IPS-15b (cell line): Measurements from ENCODE around the gene EEF1A2.

Experiments used
- H3K27me3 ChIP-seq: one replicate; pipeline ENCODE4 v1.6.1; 2013; ENCODE audit warnings: low read length; ENCODE audit not compliant: control insufficient read depth, insufficient read depth
- H3K36me3 ChIP-seq: one replicate; pipeline ENCODE4 v1.6.1; 2013; ENCODE audit warnings: low read length; ENCODE audit not compliant: control insufficient read depth, insufficient read depth
- H3K4me1 ChIP-seq: one replicate; pipeline ENCODE4 v1.6.1; 2013; ENCODE audit warnings: mild to moderate bottlenecking, low read length; ENCODE audit not compliant: control insufficient read depth, insufficient read depth
- H3K4me3 ChIP-seq: one replicate; pipeline ENCODE4 v1.5.1; 2013; ENCODE audit warnings: low read depth, low read length
- H3K9ac ChIP-seq: one replicate; pipeline ENCODE4 v1.6.1; 2013; ENCODE audit warnings: low read depth, mild to moderate bottlenecking, low read length
- H3K9me3 ChIP-seq: one replicate; pipeline ENCODE4 v1.6.1; 2013; ENCODE audit warnings: mild to moderate bottlenecking, low read length; ENCODE audit not compliant: control insufficient read depth, insufficient read depth

EEF1A2 gene

DNA sequence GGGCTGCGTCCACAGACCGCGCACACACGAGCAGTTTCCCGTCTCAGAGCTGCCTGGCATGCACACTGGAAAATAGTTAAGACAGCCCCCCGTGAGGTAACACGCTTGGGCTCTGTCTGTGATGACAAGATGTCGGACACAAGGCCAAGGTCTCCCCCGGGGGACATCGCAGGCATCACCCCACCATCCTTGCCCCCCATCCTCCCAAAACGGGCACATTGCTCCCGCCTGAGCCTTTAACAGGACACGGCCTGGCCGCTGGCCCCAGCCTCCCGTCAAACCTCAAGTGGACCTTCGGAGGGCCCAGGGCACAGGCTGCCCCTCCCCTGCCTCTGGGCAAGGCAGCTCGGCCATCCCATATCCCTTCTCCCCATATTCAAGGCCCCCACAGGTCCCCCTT lies 32.0 kb downstream of the EEF1A2 start:
- Histone ChIP-seq H3K9me3 (no peaks in the 10 kb centered on the region), H3K4me1 (no peaks in the 10 kb centered on the region), H3K36me3 (peaks cover 6% of the 10 kb centered on the region), H3K9ac (no peak overlapping the region), H3K27me3 (no peaks in the 10 kb centered on the region), H3K4me3 (no peak overlapping the region)

- Histone ChIP-seq H3K9ac (no peak overlapping the region), H3K9me3 (no peaks in the 10 kb centered on the region), H3K4me3 (no peak overlapping the region), H3K27me3 (no peaks in the 10 kb centered on the region), H3K36me3 (peaks cover 6% of the 10 kb centered on the region), H3K4me1 (no peaks in the 10 kb centered on the region)
Observed at GRCh38 chr20:63466250-63466825, 32.5 kb downstream of the EEF1A2 start.

DNA sequence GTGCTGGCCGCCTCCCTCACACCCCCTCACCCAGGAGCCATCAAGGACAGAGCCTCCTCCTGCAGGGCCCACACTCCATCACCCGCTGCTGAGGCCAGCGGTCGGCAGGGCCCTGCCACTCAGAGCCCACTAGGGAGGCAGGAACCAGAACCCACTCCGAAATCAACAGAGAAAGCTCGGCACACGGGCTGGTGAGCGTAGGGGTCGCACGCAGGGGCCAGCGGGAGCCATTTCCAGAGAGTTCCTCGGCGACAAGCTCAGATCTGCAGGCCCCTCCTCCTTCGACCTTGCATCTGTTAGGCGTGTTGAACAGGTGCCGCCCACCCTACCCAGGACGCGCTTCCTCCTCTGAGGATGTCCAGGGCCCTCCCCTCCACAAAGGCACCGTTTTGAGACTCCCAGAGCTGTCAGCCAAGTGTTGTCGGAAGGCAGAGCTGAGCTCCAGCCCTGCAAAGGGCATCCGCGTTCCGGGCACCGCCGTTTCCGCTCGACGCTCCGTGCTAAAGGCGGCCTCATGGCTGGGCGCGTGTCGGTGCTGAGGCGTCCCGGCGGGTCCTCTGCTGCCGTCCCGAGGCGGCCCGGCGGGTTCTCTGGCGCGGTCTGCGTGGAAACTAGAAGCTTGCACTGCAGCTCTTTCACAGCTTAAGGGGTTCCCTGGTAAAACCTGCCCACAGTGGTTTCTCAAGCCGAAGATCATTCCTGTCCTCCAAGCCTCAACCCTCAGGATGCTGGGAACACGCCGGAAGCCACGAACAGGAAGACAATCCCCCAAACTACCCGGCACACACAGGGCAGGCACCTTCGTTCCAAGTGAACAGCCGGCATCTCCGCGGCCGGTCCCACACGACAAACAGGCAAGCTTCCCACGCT lies 33.3 kb downstream of the EEF1A2 start:
- Histone ChIP-seq H3K4me1 (no peaks in the 10 kb centered on the region), H3K27me3 (no peaks in the 10 kb centered on the region), H3K9ac (no peak overlapping the region), H3K36me3 (peaks cover 6% of the 10 kb centered on the region), H3K9me3 (no peaks in the 10 kb centered on the region), H3K4me3 (no peak overlapping the region)

DNA sequence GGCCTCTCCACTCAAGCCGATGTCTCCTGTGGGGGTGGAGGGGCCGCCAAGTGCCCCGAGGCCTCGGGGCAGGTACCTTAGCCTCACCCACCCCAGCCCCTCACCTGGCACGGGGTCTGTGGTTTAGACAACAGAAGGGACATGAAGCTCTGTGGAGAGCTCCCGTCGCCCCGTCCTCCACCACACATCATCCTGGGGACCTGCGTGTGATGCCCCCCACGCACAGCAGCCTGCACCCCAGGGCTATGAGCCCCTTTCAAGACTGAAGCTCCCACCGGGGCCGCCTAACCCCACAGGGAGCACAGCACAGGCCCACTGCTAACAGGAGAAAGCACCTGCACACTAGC lies 34.6 kb downstream of the EEF1A2 start:
- no peak overlapping the region for H3K4me3 ChIP-seq
- no peaks in the 10 kb centered on the region for H3K9me3 ChIP-seq
- no peaks in the 10 kb centered on the region for H3K4me1 ChIP-seq
- no peaks in the 10 kb centered on the region for H3K36me3 ChIP-seq
- no peak overlapping the region for H3K9ac ChIP-seq
- no peaks in the 10 kb centered on the region for H3K27me3 ChIP-seq

DNA sequence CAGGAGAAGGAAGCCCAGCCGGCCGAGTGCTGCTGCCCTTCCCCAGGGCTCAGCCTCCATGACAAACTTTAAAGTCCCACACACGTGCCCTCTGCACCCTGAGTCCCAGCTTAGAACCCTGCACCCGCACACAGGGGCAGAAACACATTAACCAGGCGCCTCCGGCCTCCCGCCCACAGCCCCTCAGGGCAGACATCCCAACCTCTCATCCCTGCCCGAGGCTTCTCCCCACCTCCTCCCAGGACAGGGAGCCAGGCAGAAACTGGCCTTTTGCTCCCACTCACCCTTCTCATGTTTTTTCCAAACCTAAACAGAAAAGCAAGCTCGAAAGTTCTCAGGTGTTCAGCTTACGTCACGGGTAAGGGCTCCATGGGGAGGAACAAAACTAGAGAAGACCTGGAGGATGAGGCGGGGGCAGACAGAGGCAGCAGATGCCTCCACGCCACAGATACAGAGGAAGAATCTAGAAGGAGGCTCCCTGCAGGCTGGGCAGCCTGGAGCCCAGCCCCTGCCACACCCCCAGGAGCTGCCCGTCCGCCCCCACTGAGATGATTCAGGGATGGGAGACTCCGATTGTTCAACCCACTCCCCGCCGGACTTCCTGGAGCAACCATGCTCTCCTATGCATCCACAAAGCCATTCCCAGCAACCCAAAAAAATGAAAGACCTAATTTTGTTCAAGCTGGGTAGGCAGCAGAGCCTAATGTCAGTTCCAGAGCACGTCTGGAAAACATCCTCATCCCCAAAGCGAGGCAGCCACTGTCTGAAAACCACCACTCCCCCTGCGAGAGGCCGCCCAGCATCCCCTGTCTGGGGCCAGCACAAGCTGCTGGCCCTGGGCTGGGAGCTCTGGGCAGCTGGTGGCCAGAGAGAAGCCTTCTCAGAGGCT lies 35.2 kb downstream of the EEF1A2 start:
- no peaks in the 10 kb centered on the region for H3K27me3 ChIP-seq
- H3K4me3 ChIP-seq, result no peak overlapping the region
- peak overlapping the region; percentile 47 for H3K9ac ChIP-seq
- no peaks in the 10 kb centered on the region for H3K9me3 ChIP-seq
- peaks cover 4% of the 10 kb centered on the region for H3K36me3 ChIP-seq
- no peaks in the 10 kb centered on the region for H3K4me1 ChIP-seq

GRCh38 chr20:63462244-63462643 lies 36.6 kb downstream of the EEF1A2 start:
- H3K4me3 ChIP-seq, result no peak overlapping the region
- H3K9ac ChIP-seq, result no peak overlapping the region
- H3K36me3 ChIP-seq, result peaks cover 4% of the 10 kb centered on the region
- no peaks in the 10 kb centered on the region for H3K4me1 ChIP-seq
- no peaks in the 10 kb centered on the region for H3K27me3 ChIP-seq
- no peaks in the 10 kb centered on the region for H3K9me3 ChIP-seq

GRCh38 chr20:63461104-63461763 lies 37.6 kb downstream of the EEF1A2 start:
- H3K4me1 ChIP-seq, result no peaks in the 10 kb centered on the region
- H3K4me3 ChIP-seq, result no peak overlapping the region
- peaks cover 4% of the 10 kb centered on the region for H3K36me3 ChIP-seq
- no peaks in the 10 kb centered on the region for H3K27me3 ChIP-seq
- no peak overlapping the region for H3K9ac ChIP-seq
- H3K9me3 ChIP-seq, result no peaks in the 10 kb centered on the region

DNA sequence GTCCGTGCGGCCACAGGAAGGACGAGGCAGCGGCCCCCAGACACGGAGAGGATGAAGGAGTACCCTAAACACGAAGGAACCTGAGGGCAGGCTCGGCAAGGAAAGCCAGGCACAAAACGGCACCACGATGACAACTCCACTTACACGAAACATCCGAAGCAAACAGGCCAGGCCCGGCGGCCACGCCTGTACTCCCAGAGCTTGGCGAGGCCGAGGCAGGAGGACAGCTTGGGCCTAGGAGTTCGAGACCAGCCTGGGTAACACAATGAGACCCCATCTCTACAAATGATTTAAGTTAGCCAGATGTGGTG lies 39.9 kb downstream of the EEF1A2 start:
- H3K27me3 ChIP-seq, result no peaks in the 10 kb centered on the region
- H3K9me3 ChIP-seq, result no peaks in the 10 kb centered on the region
- no peaks in the 10 kb centered on the region for H3K4me1 ChIP-seq
- H3K4me3 ChIP-seq, result no peak overlapping the region
- no peak overlapping the region for H3K9ac ChIP-seq
- H3K36me3 ChIP-seq, result peaks cover 4% of the 10 kb centered on the region

GRCh38 chr20:63458170-63459069 lies 40.5 kb downstream of the EEF1A2 start:
- H3K4me1 ChIP-seq, result no peaks in the 10 kb centered on the region
- H3K4me3 ChIP-seq, result no peak overlapping the region
- no peaks in the 10 kb centered on the region for H3K9me3 ChIP-seq
- H3K36me3 ChIP-seq, result peaks cover 4% of the 10 kb centered on the region
- no peaks in the 10 kb centered on the region for H3K27me3 ChIP-seq
- H3K9ac ChIP-seq, result no peak overlapping the region

GRCh38 chr20:63457737-63458136 lies 41.1 kb downstream of the EEF1A2 start:
- Histone ChIP-seq H3K27me3 (no peaks in the 10 kb centered on the region), H3K9me3 (no peaks in the 10 kb centered on the region), H3K4me1 (no peaks in the 10 kb centered on the region)

More at GRCh38 chr20:63457737-63458136, 41.1 kb downstream of the EEF1A2 start:
- H3K36me3 ChIP-seq, result peaks cover 4% of the 10 kb centered on the region
- no peak overlapping the region for H3K9ac ChIP-seq
- no peak overlapping the region for H3K4me3 ChIP-seq
